HG02840 (cell line): ENCODE measurements around the gene TARBP2.
"Not testable (repeated sequence)": the region's sequence is repeated elsewhere in the genome, so short reads cannot be mapped to it uniquely, and the experiment has no call there.

Experiments
- ATAC-seq: cut with Tn5 transposase; IDR thresholded peaks from one replicate; pipeline ENCODE4 v1.9.1; 2021; ENCODE audit warnings: mild to moderate bottlenecking, moderate library complexity, moderate number of reproducible peaks; ENCODE audit not compliant: unreplicated experiment, low FRiP score

The TARBP2 gene

DNA sequence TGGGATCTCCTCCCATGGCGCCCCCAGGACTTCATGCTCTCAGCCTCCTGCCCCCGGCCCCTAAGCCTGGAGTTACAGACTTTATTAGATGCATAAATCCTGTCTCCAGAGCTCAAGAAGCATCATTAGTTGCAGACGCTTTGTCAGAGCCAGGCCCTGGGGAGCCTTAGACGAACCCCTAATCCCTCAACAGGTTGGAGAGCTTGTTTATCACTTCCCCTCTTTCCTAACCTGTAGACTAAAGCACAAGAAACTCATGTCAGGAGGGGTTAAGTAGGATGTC, 6.5 kb downstream of the TARBP2 start:
- ATAC-seq = no peak

DNA sequence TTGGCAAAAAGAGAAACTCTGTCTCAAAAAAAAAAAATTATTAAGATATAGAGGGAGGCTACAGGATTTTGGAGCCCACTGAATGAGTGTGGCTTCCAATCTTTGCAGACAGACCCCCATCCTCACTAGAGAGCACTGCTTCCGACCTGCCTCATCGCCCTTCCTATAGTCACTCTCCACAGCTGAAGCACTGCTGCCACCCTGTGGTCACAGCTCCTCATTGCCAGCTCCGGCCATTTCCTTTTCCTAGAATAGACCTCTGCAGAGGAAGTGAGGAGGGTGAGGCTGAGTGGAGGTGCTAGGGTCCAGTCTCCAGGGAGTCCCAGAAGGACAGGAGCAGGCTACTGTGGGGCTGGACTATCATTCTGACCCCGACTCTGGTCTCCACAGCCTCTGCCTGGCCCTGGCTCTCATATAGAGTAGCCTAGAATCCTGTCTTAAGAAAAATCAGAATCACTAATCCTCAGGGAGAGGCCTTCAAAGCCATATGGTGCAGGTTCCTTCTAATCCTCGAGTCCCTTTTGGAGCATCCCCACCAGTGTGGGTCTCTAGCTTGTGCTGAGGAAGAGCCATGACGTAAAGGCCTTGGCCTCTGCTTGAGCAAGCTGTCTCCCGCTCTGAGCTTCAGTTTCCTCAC, 7.6 kb downstream of the TARBP2 start:
- ATAC-seq = peak; percentile 75

DNA sequence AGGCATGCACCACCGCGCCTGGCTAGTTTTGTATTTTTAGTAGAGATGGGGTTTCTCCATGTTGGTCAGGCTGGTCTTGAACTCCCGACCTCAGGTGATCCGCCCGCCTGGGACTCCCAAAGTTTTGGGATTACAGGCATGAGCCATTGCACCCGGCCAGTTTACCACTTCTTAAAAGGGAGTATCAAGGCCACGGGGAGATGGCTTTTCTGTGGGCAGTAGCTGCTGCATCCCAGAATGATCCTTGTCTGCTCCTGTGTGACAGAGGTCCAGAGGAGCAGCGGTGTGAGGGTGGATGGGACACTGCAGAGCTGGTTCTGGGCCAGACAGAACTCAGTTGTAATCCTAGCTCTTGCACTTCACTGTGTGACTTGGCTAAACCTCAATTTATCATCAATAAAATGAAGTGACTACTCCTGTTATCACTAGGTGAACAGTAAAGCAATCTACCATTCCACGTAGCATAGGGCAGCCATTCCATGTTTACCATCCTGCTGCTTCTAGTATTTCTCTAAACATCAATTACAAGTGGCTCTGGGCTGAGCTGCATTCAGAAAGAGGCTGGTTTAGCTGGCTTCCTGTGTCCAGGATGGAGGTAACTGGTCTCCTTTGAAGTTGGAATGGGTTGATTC, 9.2 kb downstream of the TARBP2 start:
- no peak for ATAC-seq

DNA sequence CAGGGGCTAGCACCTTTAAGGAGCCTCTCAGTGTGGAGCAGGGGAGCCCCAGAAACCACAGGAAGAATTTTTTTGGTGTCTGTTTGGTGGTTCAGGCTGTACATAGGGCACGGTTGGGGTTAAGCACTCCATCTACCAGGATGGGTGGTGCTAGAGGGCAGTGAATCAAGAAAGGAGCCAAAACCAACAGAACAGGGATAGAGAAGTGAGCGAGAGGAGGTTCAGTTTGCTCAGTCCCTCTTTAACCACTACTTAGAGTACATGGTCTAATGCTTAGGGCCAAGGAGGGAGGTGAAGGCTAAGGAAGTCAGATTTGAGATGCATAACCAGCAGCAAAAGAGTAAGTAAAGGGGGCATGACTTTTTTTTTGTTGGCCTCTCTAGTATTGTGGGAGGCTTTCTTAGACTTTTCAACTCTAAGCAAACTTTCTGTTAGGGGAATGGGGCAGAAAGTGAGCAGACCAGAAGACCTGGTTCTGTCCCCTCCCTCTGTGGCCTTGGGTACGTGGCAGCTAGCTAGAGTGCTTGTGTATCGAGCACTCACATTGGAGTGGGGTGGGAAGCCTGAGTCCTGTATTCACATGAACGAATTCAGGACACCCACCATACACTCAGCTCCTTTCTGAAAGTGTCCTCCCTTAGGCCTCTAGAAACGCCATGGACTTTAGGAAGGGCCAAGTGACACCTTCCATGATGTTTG, 12.8 kb downstream of the TARBP2 start:
- no peak for ATAC-seq

DNA sequence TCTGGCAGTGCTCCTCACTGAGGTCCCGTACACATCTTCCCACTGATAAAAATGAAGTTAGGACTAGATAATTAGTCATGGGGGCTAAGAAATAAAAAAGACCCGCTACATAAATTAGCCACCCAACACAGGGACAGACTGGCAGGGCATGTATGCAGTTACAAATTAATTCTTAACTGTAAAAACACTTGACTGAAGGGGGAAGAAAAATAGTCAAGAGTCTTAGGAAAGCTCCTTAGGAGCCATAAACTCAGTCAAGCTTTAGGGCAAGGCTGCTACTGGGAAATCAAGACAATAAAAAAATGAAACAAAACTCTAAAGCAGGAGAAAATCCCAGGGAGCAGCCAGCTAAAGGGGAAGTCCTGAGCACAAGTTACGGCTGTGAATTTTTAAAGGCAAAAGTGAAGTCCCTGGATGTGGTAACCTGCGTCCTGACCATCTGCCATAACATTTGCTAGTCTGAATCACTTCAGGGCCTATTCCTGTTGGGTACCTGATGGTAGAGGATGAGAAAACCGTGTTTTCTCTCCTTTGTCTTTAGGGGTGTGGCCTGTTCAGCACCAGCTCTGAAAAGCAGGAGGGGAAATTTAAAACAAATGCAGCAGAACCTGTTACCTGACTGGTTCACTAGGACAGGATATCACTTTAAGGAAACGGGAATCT, 13.7 kb downstream of the TARBP2 start:
- ATAC-seq = no peak

DNA sequence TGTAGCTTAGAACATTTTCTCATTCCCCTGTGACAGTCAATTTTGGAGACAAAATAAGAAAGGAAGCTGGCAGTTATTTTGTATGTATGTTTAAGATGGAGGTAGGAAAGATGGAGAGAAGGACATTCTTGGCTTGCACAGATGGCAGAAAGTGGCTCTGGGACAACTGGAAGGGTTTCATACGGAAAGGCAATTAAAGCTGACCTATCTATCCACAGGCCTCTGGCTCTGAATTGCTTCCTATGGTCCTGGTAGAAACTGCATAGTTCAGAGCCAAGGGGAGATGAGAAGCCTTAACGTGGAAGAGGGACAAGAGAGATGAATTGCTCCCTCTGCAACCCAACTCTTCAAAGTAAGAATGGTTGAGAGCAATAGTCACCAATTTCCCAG, 14.2 kb downstream of the TARBP2 start:
- no peak for ATAC-seq

DNA sequence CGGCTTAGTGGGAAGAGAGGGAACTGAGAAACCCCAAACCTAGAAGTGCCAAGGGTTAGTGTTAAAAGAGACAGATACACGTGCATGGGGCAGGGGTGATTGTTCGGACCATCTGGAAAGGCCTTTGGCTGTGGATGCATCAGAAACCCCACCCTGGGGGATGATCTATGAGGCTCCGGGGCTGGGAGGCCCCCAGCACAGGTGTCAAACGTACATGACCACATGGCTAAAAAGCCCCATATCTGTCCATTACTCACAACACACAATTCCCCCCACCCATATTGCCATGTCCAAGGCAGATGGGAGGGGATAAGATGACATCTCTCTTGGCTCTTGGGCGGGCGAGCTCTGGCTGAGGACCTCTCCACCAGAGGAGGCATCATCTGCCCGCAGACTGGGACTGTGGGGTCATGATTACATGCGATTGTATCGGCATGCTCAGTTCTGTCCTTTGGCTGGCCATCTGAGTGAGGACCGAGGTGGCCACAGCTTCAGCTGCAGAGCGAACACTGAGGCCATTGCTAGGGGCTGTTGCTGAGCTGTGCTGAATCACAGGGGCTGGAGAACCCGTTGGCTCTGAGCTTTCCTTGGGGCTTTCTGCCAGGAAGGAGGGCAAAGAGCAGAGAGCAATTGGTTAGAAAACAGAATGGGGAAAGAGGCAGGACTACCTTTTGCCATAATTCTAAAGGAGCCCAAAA, 15.8 kb downstream of the TARBP2 start:
- no peak for ATAC-seq

DNA sequence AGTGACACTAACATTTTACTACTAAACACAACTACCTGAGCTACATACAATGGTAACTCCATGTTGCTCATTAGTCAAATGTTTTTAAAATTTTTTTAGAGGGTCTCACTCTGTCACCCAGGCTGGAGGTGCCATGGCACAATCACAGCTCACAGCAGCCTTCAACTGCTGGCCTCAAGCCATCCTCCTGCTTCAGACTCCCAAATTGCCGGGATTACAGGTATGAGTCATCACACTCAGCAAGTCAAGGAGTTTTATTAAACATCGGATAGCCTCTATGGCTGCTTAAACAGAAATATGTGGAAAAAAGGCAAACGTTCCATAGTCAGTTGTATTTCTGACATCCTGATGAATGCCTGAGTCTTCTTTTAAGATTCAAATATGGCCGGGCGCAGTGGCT, 17.3 kb downstream of the TARBP2 start:
- no peak for ATAC-seq

DNA sequence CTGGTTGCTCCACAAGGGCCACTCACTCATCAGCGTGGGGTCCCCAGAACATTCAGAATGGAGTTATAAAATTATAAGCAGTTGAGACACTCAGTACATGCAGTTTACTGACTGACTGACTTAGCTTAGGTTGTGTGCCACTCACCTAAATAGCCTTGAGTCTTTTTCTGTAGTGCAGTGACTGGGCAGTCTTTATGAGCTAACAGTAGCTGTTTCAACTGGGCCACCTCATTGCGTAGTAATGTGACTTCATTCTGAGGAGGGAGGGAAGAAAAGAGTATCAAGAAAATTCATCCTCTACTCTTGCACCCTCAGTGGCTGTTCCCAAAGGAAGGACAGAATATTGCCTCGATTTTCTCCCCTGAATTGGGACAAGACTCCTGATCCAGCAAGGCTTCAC, 22.0 kb downstream of the TARBP2 start:
- ATAC-seq = no peak

DNA sequence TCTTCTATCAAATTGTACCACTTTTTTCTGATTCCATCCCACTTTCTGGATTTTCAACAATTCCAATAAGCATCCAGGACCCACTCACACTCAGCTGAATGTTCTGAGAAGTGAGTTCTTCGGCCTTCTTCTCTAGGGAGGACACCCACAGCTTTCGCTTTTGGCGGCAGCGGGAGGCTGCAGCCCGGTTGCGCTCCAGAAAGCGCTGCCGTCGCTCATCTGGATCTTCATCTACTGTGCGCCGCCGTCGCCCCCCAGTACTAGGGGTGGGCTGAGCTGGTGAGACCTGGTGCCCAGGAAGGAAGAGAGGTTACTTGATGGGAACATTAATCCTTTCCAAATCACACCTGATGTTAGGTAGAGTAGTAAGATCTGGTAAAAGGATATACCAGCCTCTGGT, 23.4 kb downstream of the TARBP2 start:
- no peak for ATAC-seq

DNA sequence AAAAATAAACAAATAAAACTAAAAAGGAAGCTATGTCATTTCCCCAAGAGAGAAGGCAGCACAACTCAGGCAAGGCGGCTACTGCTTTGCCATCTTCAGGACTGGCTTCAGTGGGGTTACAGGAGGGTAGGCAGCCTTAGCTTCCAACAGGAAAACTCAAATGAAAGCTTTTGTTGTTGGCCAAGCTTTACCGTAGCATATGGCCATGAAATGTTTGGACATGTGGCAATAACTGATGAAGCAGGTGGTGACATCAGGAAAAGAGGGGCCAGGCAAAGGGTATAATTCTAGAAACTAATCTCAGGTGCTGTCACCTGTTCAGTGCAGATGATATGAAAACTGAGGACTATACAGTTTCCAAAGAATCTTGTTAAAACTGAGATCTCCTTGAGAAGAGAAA, 29.0 kb downstream of the TARBP2 start:
- ATAC-seq = no peak

DNA sequence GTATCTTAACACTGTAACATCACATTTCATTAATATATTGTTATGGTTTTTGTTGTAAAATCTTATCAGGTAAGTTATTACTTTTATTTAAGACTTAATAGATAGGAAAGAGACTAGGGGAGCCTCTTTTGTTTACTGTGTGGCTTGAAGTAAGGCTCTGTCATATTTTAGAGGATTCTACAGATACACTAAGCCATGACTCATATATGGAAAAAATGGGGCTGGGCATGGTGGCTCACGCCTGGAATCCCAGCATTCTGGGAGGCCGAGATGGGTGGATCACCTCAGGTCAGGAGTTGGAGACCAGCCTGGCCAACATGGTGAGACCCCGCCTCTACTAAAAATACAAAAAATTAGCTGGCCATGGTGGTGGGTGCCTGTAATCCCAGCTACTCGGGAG, 29.8 kb downstream of the TARBP2 start:
- no peak for ATAC-seq

DNA sequence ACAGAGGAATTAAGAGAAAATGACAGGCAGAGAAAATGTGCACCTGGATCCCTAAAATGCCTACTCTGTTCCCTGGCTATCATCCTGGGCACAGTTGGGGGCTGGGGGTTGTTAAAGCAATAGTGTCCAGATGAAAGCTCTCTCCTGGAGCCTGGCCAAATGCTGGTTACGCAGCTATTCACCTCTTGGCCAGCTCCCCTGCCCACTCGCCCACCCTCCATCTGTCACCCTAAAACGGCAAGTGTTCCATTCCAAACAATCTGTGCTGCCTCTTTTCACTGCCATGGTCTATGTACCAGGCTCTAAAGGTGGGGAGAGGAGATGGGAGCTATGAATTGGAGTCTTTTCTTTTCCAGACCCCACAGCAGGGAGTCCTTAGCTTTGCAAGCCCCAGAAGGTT, 30.9 kb downstream of the TARBP2 start:
- ATAC-seq = no peak

DNA sequence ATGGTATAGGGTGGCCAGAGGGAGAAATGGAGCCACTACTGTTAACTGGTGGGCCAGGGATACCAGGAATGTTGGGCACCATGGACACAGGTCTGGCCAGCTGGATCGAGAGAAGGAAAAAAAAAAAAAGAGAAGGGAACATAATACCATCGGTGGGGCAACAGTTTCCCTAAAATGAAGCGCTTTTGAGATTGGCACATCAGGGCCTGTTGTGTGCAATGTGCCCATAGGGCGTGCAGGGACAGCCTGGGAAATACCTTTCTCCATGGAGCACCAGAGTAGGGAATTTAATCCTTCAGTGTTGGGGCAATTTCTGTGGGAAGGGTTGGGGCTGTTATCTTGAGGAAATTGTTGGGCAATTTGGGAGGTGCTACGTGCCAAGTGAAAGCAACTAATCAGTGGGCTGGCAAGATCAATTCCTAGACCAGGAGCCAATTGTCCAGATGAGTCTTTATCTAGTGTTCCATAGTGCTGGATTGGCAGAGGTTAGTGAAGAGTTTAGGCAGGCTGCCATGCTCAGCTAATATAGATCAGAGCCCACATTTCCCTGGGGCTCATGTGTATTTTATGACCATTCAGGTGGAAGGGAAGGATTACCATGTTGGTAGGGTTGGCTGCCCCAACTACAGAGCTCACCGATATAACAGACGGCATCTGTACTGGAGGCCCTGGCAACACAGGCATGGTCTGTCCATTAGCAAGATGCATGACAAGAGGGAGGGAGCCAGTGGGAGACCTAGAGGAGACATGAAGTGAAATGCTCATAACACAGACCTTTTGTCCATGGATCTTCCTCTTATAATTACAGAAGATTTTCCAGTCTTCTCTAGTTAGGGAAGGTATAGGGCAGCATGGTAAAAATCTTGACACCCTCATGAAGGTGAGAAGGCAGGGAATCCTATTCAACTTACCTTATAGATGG, 31.7 kb downstream of the TARBP2 start:
- no peak for ATAC-seq

DNA sequence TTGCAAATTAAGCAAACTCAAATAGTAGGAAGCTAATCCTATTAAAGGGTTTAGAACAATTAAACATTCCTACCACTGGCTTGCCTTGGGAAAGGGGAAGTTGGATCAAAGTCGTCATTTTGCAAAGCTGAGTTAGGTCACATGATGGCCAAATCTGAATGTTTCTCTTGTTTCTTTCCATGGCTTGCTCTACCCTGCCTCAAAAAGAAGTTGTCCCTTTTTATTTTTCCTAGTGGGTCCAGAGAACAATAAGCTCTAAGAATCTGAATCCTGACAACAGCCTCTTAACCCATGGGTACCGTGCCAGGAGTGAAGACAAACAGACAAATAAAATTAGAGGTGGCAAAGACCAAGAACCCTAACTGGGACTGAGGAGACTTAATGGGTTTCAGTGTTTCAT, 32.4 kb downstream of the TARBP2 start:
- no peak for ATAC-seq

DNA sequence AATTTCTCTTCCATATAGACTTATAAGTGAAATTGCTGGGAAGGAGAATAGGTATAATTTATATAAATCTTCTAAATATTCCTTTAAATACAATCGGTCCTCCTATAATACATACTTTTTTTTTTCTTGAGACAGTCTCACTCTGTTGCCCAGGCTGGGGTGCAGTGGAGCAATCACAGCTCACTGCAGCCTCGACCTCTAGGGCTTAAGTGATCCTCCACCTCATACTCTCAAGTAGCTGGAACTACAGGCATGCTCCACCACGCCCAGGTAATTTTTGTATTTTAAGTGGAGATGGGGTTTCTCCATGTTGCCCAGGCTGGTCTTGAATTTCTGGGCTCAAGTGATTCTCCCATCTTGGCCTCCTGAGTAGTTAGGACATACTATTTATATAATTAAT, 35.9 kb downstream of the TARBP2 start:
- no peak for ATAC-seq

DNA sequence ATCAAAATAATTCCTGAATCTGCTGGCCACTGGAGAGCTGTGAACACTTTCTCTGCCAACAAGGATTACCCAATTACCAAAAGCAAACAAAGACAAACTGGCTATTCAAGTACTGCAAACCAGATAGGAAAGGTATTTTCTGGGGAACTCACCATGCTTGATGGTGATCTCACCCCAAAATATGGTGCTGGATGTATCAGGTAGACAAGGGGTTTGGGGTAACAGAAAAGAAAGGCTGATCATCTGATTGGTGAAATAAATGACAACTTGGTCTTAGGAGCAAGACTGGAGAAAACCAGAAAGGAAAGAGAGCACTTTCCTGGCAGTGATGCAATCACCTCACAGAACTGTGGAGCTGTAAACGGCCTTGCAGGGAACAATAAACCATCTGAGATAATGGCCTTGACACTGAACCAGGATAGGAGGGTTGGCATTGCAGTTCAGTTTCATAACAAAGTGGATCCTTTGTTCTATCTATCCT, 37.2 kb downstream of the TARBP2 start:
- no peak for ATAC-seq

DNA sequence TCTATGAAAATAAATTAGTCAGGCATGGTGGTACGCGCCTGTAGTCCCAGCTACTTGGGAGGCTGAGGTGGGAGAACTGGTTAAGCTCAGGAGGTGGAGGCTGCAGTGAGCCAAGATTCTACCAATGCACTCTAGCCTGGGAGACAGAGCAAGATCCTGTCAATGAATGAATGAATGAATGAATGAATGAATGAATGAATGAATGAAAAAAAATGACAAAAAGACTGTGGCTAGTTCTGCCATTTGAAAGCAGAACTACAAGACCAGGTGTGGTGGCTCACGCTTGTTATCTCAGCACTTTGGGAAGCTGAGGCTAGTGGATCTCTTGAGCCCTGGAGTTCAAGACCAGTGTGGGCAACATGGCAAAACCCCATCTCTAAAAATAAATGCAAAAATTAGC, 38.4 kb downstream of the TARBP2 start:
- no peak for ATAC-seq

DNA sequence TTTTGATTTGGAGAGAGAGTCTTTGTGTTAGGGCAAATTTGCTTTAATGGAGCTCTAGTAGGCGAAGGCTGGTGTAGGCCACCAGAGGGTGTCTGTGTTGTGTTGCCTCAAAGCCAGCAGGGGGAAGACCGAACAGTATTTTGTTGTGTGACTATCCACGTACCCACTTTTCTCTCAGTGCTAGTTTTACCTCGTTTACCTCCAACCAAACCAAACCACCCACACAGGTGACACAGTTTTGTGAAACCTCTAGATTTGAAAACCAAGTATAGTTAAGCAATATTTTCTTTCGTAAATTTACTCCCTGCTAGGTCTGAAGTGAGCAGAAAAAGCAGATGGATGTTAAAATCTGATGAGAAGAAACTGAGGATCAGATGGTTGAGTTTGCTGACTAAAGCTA, 42.5 kb downstream of the TARBP2 start:
- ATAC-seq = no peak

DNA sequence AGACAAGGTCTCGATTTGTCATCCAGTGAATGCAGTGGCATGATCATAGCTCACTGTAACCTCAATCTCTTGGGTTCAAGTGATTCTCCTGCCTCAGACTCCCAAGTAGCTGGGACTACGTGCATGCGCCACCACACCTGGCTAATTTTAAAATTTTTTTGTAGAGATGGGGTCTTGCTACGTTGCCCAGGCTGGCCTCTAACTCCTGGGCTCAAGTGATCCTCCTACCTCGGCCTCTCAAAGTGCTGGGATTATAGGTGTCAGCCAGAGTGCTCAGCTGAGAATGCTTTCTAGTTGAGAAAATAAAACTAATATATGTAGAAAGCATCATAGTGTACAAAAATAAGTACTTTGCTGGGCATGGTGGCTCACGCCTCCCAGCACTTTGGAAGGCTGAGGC, 47.3 kb downstream of the TARBP2 start:
- ATAC-seq = not testable (repeated sequence)
